A549 treated with AZD9567 at 1 μM for 4 hours (cell line): ENCODE measurements around the gene TELO2. TPM values are rescaled to one million over a fixed set of nuclear protein-coding genes. Genes with fewer than 3 reads are reported as not detected.

Experiments used
- total RNA-seq: library from RNA; stranded (reverse); fragments of 200-300 nt; extraction: Qiagen RNA extraction; gene quantifications from 5 replicates; pipeline ENCODE4 v1.2.3, GENCODE V29; 2022; ENCODE audit not compliant: insufficient read depth

TELO2 gene
- 30.9 to 51.8 TPM (median 48.4 TPM) in 5 replicates for total RNA-seq

DNA sequence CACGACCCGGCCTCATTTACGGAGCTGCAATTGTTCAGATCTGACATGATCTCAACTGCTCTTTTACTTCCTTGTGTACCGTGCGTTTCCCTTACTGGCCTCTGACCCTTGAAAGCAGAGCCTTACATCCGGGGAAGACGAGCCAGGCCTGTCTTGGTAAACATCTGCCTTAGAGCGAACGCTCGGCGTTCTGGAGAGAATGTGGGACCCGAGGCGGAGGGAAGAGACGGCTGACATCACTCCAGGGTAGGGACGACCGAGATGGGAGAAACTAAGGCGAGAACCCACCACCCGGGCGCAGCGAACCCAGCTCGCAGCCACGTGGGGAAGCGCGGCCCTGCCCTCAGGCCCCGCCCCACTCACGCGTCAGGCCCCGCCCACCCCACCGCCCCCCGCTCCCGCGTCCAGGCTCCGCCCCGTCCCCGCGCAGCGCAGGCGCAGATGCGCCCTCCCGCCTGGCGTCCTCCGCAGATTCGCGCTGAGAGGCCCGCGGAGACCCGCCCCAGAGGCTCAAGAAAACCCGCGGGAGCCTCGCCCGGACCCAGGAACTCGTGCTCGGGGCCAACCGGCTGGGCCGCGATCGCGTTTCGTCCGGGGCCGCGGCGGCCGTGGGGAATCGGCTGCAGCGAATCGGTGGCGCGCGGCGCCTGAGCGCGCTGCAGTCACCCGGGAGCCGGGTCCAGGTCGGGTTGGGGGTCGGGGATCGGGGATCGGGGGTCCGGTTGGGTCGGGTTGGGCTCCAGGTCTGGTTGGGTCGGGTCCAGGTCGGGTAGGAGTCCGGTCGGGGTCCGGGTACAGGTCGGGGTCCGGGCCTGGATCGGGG, at the start of gene TELO2:
TELO2 (plus strand) TSS at position 438 of the 823 bp plus-strand sequence. CDS start 922 bp downstream, outside the sequence.

DNA sequence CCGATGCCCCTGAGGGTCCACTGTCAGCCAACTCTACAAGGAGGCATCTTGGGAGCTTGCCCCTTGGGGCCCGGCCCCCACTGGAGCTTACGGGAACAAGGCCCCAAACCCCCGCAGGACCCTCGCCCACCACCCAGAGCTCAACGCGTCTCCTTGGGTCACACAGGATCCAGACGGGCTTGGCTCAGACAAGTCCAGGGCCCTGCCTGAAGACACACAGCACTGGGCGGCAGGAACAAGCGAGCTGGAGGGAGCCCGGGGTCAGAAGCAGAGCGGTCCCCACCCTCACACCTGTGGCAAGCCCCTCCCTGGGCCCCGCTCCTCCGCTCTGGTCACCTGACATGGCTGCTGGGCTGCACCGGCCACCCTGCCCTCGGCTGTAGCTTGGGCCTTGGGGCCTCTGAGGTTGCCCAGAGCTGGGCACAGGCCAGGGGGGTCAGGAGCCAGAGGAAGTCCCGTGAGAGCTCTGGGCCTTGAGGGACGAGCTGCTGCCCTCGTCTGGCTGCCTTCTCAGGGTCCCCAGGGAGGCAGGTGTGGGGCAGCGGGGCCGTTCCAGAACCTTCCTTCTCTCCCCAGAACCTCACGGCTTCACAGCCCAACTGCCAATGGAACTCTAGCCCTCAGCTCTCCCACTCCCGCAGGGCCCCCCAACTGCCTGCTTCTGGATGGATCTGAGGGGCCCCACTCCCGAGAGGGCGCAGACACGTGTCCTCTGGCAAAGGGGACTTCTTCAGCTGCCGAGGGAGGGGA, 49.0 kb upstream of the TELO2 start, which contains the start of gene CCDC154:
CCDC154 (minus strand) TSS at position 577 of the 750 bp plus-strand sequence; CDS start at position 343, 234 bp downstream.

DNA sequence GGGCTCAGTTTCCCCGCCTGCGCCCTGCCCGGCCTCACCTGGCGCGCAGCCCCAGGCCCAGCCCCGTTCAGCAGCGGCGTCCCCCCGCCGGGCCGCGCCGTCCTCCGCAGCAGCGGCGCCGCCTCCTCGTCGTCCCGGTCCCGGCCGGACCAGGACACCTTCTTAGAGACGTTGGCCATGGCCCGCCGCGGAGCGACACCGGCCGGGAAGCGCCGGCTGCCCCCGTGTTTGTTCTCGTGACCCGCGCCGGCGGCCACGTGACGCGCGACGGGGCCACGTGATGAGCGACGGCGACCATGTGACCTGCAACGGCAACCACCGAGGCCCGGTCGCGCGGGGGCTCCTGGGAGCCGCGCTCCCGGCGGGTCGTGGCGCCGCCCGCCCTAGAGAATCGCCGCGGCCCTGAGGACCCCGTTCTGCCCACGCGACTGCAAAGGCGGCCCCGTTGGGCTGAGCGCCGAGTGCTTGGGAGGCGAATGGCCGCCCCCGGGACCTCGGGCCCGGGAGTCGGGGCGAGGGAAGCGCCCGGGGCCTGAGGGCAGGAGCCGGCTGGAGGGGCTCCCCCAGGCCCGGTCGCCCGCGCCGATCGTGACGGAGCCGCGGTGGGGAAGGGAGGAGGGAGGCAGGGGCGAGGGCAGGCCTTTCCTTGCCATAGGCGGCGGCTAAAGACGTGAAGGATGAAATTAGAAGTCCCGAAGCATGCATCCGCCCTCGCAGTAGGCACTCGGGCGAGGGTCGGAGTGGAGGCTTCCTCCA, 18.2 kb upstream of the TELO2 start, which contains the start of gene CLCN7:
CLCN7 (minus strand) TSS at position 233 of the 756 bp plus-strand sequence; CDS start at position 179, 54 bp downstream.

DNA sequence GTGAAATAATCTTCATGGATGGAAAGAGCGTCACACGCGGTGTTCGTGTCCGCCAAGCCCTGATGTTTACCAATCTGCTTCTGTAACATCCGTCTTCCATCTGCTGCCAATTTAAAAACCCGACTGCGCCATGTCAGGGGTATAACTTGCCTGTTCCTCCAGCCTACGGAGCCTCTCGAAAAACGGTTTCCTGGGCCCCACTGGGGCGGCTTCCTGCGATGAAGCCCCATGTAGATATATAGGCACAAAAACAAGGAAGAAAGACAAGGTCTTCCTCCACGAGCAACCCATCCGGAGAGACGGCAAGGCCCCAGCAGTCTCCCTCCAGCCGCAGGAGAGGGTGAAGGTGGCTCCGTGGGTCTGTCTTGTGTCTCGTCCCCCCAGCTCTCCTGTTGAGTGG, 4.5 kb upstream of the TELO2 start, which contains the start of gene PTX4:
PTX4 (minus strand) TSS at position 326 of the 400 bp plus-strand sequence; CDS start at position 291, 35 bp downstream.

DNA sequence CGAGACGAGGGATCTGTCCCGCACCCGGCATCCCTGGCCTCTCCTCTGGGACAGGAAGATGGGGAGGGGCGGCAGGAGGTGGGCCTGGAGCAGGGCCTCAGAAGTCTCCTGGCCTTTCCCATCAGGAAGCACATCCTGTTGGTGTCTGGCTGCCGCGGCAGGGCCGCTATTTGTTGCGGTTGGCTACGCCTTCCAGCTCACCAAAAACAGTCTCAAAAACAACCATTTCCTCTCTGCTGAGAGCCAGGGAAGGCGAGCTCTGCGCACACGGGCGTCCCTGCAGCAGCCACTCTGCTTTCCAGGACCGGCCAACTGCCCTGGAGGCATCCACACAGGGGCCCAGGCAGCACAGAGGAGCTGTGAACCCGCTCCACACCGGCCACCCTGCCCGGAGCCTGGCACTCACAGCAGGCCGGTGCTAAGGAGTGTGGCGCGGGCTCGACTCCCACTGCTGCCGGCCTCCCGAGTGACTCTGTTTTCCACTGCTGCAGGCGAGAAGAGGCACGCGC, 40.3 kb downstream of the TELO2 start, which contains the start of gene TMEM204:
TMEM204 (plus strand) TSS at position 224 of the 509 bp plus-strand sequence. CDS start 610 bp downstream, outside the sequence.

Other genes with a start within 250 kb of the TELO2 start
- not detected in 5 replicates for gene TPSD1, start 237.3 kb upstream of the TELO2 start, total RNA-seq
- gene UBE2I, start 183.7 kb upstream of the TELO2 start, total RNA-seq: 159 to 274 TPM (median 175 TPM) in 5 replicates
- gene BAIAP3, start 159.7 kb upstream of the TELO2 start, total RNA-seq: 0.98 to 2.9 TPM (median 1.5 TPM) in 5 replicates
- 59.3 to 92.9 TPM (median 87.3 TPM) in 5 replicates for gene TSR3, start 141.5 kb upstream of the TELO2 start, total RNA-seq
- 35.0 to 37.5 TPM (median 36.2 TPM) in 5 replicates for gene GNPTG, start 141.4 kb upstream of the TELO2 start, total RNA-seq
- 21.2 to 32.6 TPM (median 27.6 TPM) in 5 replicates for gene UNKL, start 78.7 kb upstream of the TELO2 start, total RNA-seq
- gene UQCC4, start 72.6 kb upstream of the TELO2 start, total RNA-seq: 33.8 to 41.3 TPM (median 40.0 TPM) in 5 replicates
- gene PERCC1, start 62.3 kb upstream of the TELO2 start, total RNA-seq: not detected in 5 replicates
- gene CCDC154, start 48.8 kb upstream of the TELO2 start, total RNA-seq: 0.34 to 0.41 TPM (median 0.38 TPM) in 4 of 5 replicates, not detected in the other
- gene CLCN7, start 18.3 kb upstream of the TELO2 start, total RNA-seq: 29.4 to 77.2 TPM (median 76.2 TPM) in 5 replicates
- gene PTX4, start 4.4 kb upstream of the TELO2 start, total RNA-seq: not detected in 5 replicates
- gene TMEM204, start 40.3 kb downstream of the TELO2 start, total RNA-seq: 0.05 to 0.07 TPM (median 0.06 TPM) in 4 of 5 replicates, not detected in the other
- 5.4 to 9.4 TPM (median 8.5 TPM) in 5 replicates for gene IFT140, start 118.7 kb downstream of the TELO2 start, total RNA-seq
- gene CRAMP1, start 119.0 kb downstream of the TELO2 start, total RNA-seq: 10.3 to 19.6 TPM (median 16.7 TPM) in 5 replicates
- 156 to 277 TPM (median 157 TPM) in 5 replicates for gene JPT2, start 184.9 kb downstream of the TELO2 start, total RNA-seq
- 46.1 to 71.8 TPM (median 63.2 TPM) in 5 replicates for gene MAPK8IP3, start 212.8 kb downstream of the TELO2 start, total RNA-seq